GM23338 (cell line): ENCODE measurements around the gene RYR3. TPM values are rescaled to one million over a fixed set of nuclear protein-coding genes. Genes with fewer than 3 reads are reported as not detected.

ENCODE experiments used
- ATAC-seq: fragments of 200-7000 bp; cut with Tn5 transposase; 3 replicates; pipeline ENCODE4 v1.9.1; 2020
- DNase-seq: peaks from one replicate; pipeline ENCODE4 v3.0.0-alpha.2; 2015; ENCODE audit warnings: low spot score
- H2AFZ ChIP-seq: fragments of 200-600 bp; sonication (generic); 2 replicates; pipeline ENCODE4 v1.8.0; 2016; ENCODE audit warnings: antibody characterized with exemption, mild to moderate bottlenecking, moderate library complexity
- H3F3A ChIP-seq: fragments of 200-600 bp; sonication (generic); replicated peaks from 2 replicates; pipeline ENCODE4 v1.8.0; 2017; ENCODE audit warnings: antibody characterized with exemption, mixed run types, low read depth
- H3K27ac ChIP-seq: fragments of 200-600 bp; sonication (generic); 2 replicates; pipeline ENCODE4 v1.6.1; 2016; ENCODE audit warnings: low read depth
- H3K27me3 ChIP-seq: fragments of 200-600 bp; sonication (generic); 2 replicates; pipeline ENCODE4 v1.8.0; 2016; ENCODE audit warnings: mild to moderate bottlenecking, mixed run types, moderate library complexity; ENCODE audit not compliant: insufficient read depth
- H3K36me3 ChIP-seq: fragments of 200-600 bp; sonication (generic); 2 replicates; pipeline ENCODE4 v1.8.0; 2016; ENCODE audit warnings: mild to moderate bottlenecking; ENCODE audit not compliant: insufficient read depth
- H3K4me1 ChIP-seq: fragments of 200-600 bp; sonication (generic); 2 replicates; pipeline ENCODE4 v1.8.0; 2016; ENCODE audit warnings: mild to moderate bottlenecking, moderate library complexity; ENCODE audit not compliant: insufficient read depth
- H3K4me2 ChIP-seq: fragments of 200-600 bp; sonication (generic); 2 replicates; pipeline ENCODE4 v1.7.1; 2017; ENCODE audit warnings: mixed run types
- H3K4me3 ChIP-seq: fragments of 200-600 bp; sonication (generic); 2 replicates; pipeline ENCODE4 v1.6.1; 2016; ENCODE audit warnings: mixed run types
- H3K79me2 ChIP-seq: fragments of 200-600 bp; sonication (generic); replicated peaks from 2 replicates; pipeline ENCODE4 v1.8.0; 2017; ENCODE audit warnings: mild to moderate bottlenecking; ENCODE audit not compliant: insufficient read depth
- H3K9me2 ChIP-seq: fragments of 200-600 bp; sonication (generic); 2 replicates; pipeline ENCODE4 v1.8.0; 2017; ENCODE audit not compliant: insufficient read depth
- H4K20me1 ChIP-seq: fragments of 200-600 bp; sonication (generic); replicated peaks from 2 replicates; pipeline ENCODE4 v1.8.0; 2017; ENCODE audit warnings: mild to moderate bottlenecking; ENCODE audit not compliant: insufficient read depth
- H3K27ac Mint-ChIP-seq: 2 replicates; pipeline ENCODE4 v1.8.0; 2020; ENCODE audit warnings: inconsistent platforms, mild to moderate bottlenecking, moderate library complexity, mixed read lengths
- H3K27me3 Mint-ChIP-seq: 3 replicates; pipeline ENCODE4 v1.8.0; 2022; ENCODE audit warnings: low read depth, mild to moderate bottlenecking, moderate library complexity, mixed read lengths, inconsistent platforms; ENCODE audit not compliant: insufficient read depth, poor library complexity
- H3K36me3 Mint-ChIP-seq: 3 replicates; pipeline ENCODE4 v1.8.0; 2021; ENCODE audit warnings: low read depth, mild to moderate bottlenecking, inconsistent platforms, moderate library complexity, mixed read lengths
- H3K4me1 Mint-ChIP-seq: 3 replicates; pipeline ENCODE4 v1.8.0; 2020; ENCODE audit warnings: mild to moderate bottlenecking, inconsistent platforms, mixed read lengths
- H3K4me3 Mint-ChIP-seq: 3 replicates; pipeline ENCODE4 v1.8.0; 2021; ENCODE audit warnings: moderate library complexity, mild to moderate bottlenecking, inconsistent platforms, mixed read lengths
- H3K9me3 Mint-ChIP-seq: 3 replicates; pipeline ENCODE4 v1.8.0; 2020; ENCODE audit warnings: moderate library complexity, mild to moderate bottlenecking, inconsistent platforms, mixed read lengths
- JUNB ChIP-seq: IDR thresholded peaks from one replicate; pipeline ENCODE4 v1.6.1; 2016; ENCODE audit warnings: antibody characterized with exemption; ENCODE audit not compliant: unreplicated experiment
- POLR2AphosphoS5 ChIP-seq: IDR thresholded peaks from 2 replicates; pipeline ENCODE4 v1.6.1; 2016; ENCODE audit warnings: antibody characterized with exemption, low read depth
- STAT1 ChIP-seq: IDR thresholded peaks from one replicate; pipeline ENCODE4 v1.6.1; 2016; ENCODE audit warnings: antibody characterized with exemption; ENCODE audit not compliant: unreplicated experiment
- ZNF114 ChIP-seq: fragments of 250-450 bp; sonication (Bioruptor Pico); IDR thresholded peaks from 2 replicates; pipeline ENCODE4 v1.5.0; 2020; ENCODE audit warnings: mild to moderate bottlenecking, moderate library complexity
- ZNF331 ChIP-seq: fragments of 250-450 bp; sonication (Bioruptor Pico); IDR thresholded peaks from 2 replicates; pipeline ENCODE4 v1.5.0; 2020; ENCODE audit warnings: low read depth, mild to moderate bottlenecking, moderate library complexity
- polyA plus RNA-seq: library from polyadenylated mRNA; unstranded; fragments of >200 nt; fragmentation: Nextera tagmentation; extraction: Ambion mirVana; gene quantifications from 2 replicates; pipeline ENCODE4 v1.2.1, GENCODE V29; 2016
- total RNA-seq: library from RNA; depleted of rRNA; stranded (reverse); fragments of >200 nt; shearing (Covaris generic); gene quantifications from 2 replicates; pipeline ENCODE4 v1.2.3, GENCODE V29; 2014
- TF ChIP-seq, protein P1 (sequence below): fragments of 250-450 bp; sonication (Bioruptor Pico); IDR thresholded peaks from 2 replicates; pipeline ENCODE4 v1.5.0; 2020; ENCODE audit warnings: mild to moderate bottlenecking, moderate library complexity
- TF ChIP-seq, protein P2 (sequence below), 2 experiments: fragments of 200-600 bp in 1 of 2; sonication (generic) in 1 of 2; conservative IDR thresholded peaks; 2 replicates each; pipeline versions ENCODE4 v1.5.1 to v1.6.1; 2016 to 2017; ENCODE audit warnings: antibody characterized with exemption in 2 of 2, low read depth in 2 of 2, mild to moderate bottlenecking in 2 of 2, moderate library complexity in 1 of 2

RYR3 gene
- total and polyA plus RNA-seq, 2 experiments from 2014 or later: 1.1 to 1.2 TPM

DNA sequence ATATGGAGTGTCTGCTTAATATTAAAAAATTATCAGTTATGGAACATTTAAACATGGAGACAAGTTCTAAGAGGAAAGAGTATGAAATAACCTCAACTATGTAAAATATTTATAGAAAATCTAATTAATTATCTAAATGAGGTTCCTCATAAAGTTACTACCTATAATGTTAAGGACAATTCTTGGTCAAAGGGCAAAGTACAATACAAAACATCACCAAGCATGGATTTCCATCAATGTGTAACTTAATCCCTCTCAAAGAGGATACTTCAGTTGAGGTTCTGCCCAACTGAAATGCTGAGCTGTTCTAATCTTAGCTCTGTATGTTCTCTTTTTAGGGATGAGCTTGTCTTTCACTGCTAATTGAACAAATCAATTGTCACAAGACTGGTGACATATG lies 601.6 kb downstream of the RYR3 start (continued):
- TF ChIP-seq, protein P1, sequence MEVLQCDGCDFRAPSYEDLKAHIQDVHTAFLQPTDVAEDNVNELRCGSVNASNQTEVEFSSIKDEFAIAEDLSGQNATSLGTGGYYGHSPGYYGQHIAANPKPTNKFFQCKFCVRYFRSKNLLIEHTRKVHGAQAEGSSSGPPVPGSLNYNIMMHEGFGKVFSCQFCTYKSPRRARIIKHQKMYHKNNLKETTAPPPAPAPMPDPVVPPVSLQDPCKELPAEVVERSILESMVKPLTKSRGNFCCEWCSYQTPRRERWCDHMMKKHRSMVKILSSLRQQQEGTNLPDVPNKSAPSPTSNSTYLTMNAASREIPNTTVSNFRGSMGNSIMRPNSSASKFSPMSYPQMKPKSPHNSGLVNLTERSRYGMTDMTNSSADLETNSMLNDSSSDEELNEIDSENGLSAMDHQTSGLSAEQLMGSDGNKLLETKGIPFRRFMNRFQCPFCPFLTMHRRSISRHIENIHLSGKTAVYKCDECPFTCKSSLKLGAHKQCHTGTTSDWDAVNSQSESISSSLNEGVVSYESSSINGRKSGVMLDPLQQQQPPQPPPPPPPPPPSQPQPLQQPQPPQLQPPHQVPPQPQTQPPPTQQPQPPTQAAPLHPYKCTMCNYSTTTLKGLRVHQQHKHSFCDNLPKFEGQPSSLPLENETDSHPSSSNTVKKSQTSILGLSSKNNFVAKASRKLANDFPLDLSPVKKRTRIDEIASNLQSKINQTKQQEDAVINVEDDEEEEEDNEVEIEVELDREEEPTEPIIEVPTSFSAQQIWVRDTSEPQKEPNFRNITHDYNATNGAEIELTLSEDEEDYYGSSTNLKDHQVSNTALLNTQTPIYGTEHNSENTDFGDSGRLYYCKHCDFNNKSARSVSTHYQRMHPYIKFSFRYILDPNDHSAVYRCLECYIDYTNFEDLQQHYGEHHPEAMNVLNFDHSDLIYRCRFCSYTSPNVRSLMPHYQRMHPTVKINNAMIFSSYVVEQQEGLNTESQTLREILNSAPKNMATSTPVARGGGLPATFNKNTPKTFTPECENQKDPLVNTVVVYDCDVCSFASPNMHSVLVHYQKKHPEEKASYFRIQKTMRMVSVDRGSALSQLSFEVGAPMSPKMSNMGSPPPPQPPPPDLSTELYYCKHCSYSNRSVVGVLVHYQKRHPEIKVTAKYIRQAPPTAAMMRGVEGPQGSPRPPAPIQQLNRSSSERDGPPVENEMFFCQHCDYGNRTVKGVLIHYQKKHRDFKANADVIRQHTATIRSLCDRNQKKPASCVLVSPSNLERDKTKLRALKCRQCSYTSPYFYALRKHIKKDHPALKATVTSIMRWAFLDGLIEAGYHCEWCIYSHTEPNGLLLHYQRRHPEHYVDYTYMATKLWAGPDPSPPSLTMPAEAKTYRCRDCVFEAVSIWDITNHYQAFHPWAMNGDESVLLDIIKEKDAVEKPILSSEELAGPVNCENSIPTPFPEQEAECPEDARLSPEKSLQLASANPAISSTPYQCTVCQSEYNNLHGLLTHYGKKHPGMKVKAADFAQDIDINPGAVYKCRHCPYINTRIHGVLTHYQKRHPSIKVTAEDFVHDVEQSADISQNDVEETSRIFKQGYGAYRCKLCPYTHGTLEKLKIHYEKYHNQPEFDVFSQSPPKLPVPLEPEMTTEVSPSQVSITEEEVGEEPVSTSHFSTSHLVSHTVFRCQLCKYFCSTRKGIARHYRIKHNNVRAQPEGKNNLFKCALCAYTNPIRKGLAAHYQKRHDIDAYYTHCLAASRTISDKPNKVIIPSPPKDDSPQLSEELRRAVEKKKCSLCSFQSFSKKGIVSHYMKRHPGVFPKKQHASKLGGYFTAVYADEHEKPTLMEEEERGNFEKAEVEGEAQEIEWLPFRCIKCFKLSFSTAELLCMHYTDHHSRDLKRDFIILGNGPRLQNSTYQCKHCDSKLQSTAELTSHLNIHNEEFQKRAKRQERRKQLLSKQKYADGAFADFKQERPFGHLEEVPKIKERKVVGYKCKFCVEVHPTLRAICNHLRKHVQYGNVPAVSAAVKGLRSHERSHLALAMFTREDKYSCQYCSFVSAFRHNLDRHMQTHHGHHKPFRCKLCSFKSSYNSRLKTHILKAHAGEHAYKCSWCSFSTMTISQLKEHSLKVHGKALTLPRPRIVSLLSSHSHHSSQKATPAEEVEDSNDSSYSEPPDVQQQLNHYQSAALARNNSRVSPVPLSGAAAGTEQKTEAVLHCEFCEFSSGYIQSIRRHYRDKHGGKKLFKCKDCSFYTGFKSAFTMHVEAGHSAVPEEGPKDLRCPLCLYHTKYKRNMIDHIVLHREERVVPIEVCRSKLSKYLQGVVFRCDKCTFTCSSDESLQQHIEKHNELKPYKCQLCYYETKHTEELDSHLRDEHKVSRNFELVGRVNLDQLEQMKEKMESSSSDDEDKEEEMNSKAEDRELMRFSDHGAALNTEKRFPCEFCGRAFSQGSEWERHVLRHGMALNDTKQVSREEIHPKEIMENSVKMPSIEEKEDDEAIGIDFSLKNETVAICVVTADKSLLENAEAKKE (CRISPR knock-in tag): no peak
- TF ChIP-seq STAT1 (no peak), ZNF331 (CRISPR knock-in tag) (no peak), JUNB (no peak), ZNF114 (CRISPR knock-in tag) (no peak)
- TF ChIP-seq, protein P2, sequence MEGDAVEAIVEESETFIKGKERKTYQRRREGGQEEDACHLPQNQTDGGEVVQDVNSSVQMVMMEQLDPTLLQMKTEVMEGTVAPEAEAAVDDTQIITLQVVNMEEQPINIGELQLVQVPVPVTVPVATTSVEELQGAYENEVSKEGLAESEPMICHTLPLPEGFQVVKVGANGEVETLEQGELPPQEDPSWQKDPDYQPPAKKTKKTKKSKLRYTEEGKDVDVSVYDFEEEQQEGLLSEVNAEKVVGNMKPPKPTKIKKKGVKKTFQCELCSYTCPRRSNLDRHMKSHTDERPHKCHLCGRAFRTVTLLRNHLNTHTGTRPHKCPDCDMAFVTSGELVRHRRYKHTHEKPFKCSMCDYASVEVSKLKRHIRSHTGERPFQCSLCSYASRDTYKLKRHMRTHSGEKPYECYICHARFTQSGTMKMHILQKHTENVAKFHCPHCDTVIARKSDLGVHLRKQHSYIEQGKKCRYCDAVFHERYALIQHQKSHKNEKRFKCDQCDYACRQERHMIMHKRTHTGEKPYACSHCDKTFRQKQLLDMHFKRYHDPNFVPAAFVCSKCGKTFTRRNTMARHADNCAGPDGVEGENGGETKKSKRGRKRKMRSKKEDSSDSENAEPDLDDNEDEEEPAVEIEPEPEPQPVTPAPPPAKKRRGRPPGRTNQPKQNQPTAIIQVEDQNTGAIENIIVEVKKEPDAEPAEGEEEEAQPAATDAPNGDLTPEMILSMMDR (conservative IDR thresholded peaks at IDR 0.05; ENCODE audit: low read depth in 2 of 2): no peak

DNA sequence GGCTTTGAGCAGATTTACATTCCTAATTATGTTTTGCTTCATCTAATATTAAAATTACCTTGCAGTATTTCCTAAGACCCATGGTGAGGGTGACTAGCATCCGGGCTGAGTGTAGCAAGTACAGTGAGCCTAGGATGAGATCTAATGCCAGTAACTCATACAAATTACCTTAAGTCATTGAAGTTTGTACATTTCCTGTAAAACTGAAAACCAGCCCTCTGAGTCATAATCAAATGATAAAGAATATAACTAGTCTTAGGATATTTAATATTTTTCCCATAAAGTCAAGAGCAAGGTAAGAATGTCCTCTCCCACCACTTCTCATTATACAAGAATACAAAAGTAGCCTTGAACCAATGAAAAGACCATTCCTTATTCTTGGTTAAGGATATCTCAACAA lies 602.7 kb downstream of the RYR3 start:
- H3K9me3 Mint-ChIP-seq: no peaks in the 10 kb centered on the region
- TF ChIP-seq POLR2AphosphoS5: no peak
- TF ChIP-seq, protein P2 (conservative IDR thresholded peaks at IDR 0.05; ENCODE audit: low read depth in 2 of 2): no peak

More for the DNA sequence above, 602.7 kb downstream of the RYR3 start:
- Mint-ChIP-seq H3K4me1 (peaks cover 27% of the 10 kb centered on the region), H3K36me3 (no peaks in the 10 kb centered on the region), H3K4me3 (no peak overlapping the region), H3K27me3 (no peaks in the 10 kb centered on the region), H3K27ac (no peak overlapping the region)
- Histone ChIP-seq H2AFZ (no peak overlapping the region), H4K20me1 (no peaks in the 10 kb centered on the region), H3F3A (no peaks in the 10 kb centered on the region), H3K79me2 (no peaks in the 10 kb centered on the region), H3K4me2 (no peak overlapping the region), H3K36me3 (no peaks in the 10 kb centered on the region), H3K4me1 (peaks cover 17% of the 10 kb centered on the region; the same call in 1 of the 2 replicates), H3K4me3 (no peak overlapping the region), H3K9me2 (peaks cover 8% of the 10 kb centered on the region; the same call in 1 of the 2 replicates), H3K27me3 (no peaks in the 10 kb centered on the region), H3K27ac (no peak overlapping the region)
- ATAC-seq (no peak), DNase-seq (no peak)
